Measurements from ENCODE around the gene TPST2. TPM values are rescaled to one million over a fixed set of nuclear protein-coding genes. Genes with fewer than 3 reads are reported as not detected.

The TPST2 gene
- total and polyA plus RNA-seq, 2 donors (not counting 3 experiments of a cell fraction or from before 2014, with no cell fraction given), result 49.4 to 121 TPM

DNA sequence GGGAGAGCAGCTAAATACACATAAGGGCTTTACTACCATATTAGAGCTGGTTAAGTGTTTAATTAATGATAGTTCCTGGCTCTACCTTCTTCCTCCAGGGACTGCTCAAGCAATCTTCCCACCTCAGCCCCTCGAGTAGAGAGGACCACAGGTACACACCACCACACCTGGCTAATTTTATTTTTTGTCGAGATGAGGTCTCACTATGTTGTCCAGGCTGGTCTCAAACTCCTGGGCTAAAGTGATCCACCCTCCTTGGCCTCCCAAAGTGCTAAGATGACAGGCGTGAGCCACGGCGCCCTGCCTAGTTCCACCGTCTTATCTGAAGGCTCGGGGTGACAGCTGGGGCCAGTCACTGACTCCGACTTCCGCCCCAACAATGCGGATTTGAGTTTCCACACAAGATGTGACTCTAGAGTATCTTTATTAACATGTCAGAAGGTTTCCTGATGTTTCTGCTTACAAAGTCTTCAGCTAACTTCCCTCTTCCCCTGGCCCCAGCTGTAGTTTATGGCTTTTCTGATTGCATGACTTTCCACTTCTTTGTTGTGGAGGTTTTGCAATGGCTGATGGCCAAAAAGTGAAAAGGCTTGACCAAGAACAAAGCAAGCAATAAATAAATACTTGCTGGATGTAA lies 16.8 kb downstream of the TPST2 start:
- Histone ChIP-seq H3K4me3 (replicated peaks in 1 of 3; ENCODE audit: insufficient read depth in 1 of 3, low read depth in 1 of 3, low read length in 3 of 3) (no peak overlapping the region), H3K4me2 (ENCODE audit: insufficient read depth, low read length) (peak overlapping the region; percentile 52), H3K27me3 (ENCODE audit: control insufficient read depth in 2 of 2, insufficient read depth in 2 of 2, low read length in 2 of 2) (no peaks in the 10 kb centered on the region), H3K9ac (replicated peaks; ENCODE audit: extremely low read depth, insufficient read depth, low read length) (peak overlapping the region; percentile 49), H3K27ac (ENCODE audit: insufficient read depth, low read depth, low read length) (peak overlapping the region; percentile 67), H3K36me3 (ENCODE audit: control insufficient read depth in 2 of 2, extremely low read depth in 1 of 2, insufficient read depth in 2 of 2, low read length in 2 of 2) (peaks cover 0 to 1% of the 10 kb centered on the region in 2 experiments), H3K9me1 (replicated peaks; ENCODE audit: control insufficient read depth, extremely low read depth, insufficient read depth, low read length) (no peaks in the 10 kb centered on the region), H3K4me1 (ENCODE audit: control insufficient read depth, extremely low read depth, insufficient read depth, low read length) (peaks cover 27% of the 10 kb centered on the region), H3K9me3 (replicated peaks; ENCODE audit: control insufficient read depth, insufficient read depth, low read length) (no peaks in the 10 kb centered on the region), H3K79me2 (ENCODE audit: control insufficient read depth, insufficient read depth, low read length) (peaks cover 16% of the 10 kb centered on the region), H2AFZ (ENCODE audit: low read depth, low read length) (peak overlapping the region; percentile 46), H4K20me1 (replicated peaks; ENCODE audit: control insufficient read depth, extremely low read depth, insufficient read depth, low read length) (peaks cover 4% of the 10 kb centered on the region)
- no TSS peak for BruUV-seq (replicated peaks)
- intact Hi-C loops (cut with micrococcal nuclease) (no loop called here), dilution Hi-C loops (cut with MboI; ENCODE audit: extremely low pct_ligation_motif_present, low sequenced_read_pairs) (no loop called here)
- FAIRE-seq, result peak; percentile 86
- CTCF ChIA-PET, result interaction anchor here (0.9 to 2.2 kb wide), 3 partner anchors 9 to 69 kb away, joined by 3 to 6 read pairs (median 3); no protein-coding TSS in a partner anchor
- TF ChIP-seq MYC (IDR thresholded peaks at IDR 0.05; ENCODE audit: low read depth, low read length) (no peak), POLR2A (IDR thresholded peaks at IDR 0.05; ENCODE audit: low read depth, low read length) (no peak), POLR2AphosphoS5 (IDR thresholded peaks at IDR 0.05; ENCODE audit: insufficient read depth, low read depth, low read length) (no peak), EZH2 (IDR thresholded peaks at IDR 0.05; ENCODE audit: borderline replicate concordance, low read depth, low read length, severe bottlenecking) (no peak), FOS (IDR thresholded peaks at IDR 0.05; ENCODE audit: borderline replicate concordance, insufficient read depth, low read length) (no peak), GATA2 (IDR thresholded peaks at IDR 0.05; ENCODE audit: insufficient read depth, insufficient read length, low read depth, low read length) (no peak), JUN (IDR thresholded peaks at IDR 0.05; ENCODE audit: borderline replicate concordance, insufficient read depth, insufficient read length, low read depth) (no peak)
- TF ChIP-seq, protein P1, sequence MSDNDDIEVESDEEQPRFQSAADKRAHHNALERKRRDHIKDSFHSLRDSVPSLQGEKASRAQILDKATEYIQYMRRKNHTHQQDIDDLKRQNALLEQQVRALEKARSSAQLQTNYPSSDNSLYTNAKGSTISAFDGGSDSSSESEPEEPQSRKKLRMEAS (IDR thresholded peaks at IDR 0.05; ENCODE audit: insufficient read depth, insufficient read length), result no peak
- TF ChIP-seq, protein P2, sequence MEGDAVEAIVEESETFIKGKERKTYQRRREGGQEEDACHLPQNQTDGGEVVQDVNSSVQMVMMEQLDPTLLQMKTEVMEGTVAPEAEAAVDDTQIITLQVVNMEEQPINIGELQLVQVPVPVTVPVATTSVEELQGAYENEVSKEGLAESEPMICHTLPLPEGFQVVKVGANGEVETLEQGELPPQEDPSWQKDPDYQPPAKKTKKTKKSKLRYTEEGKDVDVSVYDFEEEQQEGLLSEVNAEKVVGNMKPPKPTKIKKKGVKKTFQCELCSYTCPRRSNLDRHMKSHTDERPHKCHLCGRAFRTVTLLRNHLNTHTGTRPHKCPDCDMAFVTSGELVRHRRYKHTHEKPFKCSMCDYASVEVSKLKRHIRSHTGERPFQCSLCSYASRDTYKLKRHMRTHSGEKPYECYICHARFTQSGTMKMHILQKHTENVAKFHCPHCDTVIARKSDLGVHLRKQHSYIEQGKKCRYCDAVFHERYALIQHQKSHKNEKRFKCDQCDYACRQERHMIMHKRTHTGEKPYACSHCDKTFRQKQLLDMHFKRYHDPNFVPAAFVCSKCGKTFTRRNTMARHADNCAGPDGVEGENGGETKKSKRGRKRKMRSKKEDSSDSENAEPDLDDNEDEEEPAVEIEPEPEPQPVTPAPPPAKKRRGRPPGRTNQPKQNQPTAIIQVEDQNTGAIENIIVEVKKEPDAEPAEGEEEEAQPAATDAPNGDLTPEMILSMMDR (IDR thresholded peaks at IDR 0.05; ENCODE audit: extremely low read depth in 1 of 2, insufficient read depth in 1 of 2, low read depth in 1 of 2, low read length in 2 of 2), result no peak
- POLR2A ChIA-PET, result no interaction called here
- DNase-seq (ENCODE audit: low read depth, low spot score), result peak; percentile 93
